ENCODE results near the gene GCSAM.

GRCh38 chr3:112086076-112086854 is 46.8 kb downstream of the GCSAM start, which contains the start of gene C3orf52:
- TF ChIP-seq, protein P1, sequence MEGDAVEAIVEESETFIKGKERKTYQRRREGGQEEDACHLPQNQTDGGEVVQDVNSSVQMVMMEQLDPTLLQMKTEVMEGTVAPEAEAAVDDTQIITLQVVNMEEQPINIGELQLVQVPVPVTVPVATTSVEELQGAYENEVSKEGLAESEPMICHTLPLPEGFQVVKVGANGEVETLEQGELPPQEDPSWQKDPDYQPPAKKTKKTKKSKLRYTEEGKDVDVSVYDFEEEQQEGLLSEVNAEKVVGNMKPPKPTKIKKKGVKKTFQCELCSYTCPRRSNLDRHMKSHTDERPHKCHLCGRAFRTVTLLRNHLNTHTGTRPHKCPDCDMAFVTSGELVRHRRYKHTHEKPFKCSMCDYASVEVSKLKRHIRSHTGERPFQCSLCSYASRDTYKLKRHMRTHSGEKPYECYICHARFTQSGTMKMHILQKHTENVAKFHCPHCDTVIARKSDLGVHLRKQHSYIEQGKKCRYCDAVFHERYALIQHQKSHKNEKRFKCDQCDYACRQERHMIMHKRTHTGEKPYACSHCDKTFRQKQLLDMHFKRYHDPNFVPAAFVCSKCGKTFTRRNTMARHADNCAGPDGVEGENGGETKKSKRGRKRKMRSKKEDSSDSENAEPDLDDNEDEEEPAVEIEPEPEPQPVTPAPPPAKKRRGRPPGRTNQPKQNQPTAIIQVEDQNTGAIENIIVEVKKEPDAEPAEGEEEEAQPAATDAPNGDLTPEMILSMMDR (IDR thresholded peaks at IDR 0.05; ENCODE audit: poor library complexity), result no peak
- TF ChIP-seq EZH2 (IDR thresholded peaks at IDR 0.05; ENCODE audit: borderline replicate concordance) (no peak), EZH2phosphoT487 (IDR thresholded peaks at IDR 0.05; ENCODE audit: low read depth, severe bottlenecking, unreplicated experiment) (no peak)

Measured in hepatocyte (in vitro differentiated cells).